ENCODE results near the gene MACROD2.

MACROD2 gene

GRCh38 chr20:16059841-16060240 lies 2064.5 kb downstream of the MACROD2 start:
- Histone ChIP-seq H3K9me3 (ENCODE audit: control insufficient read depth, insufficient read depth, low read length) (no peaks in the 10 kb centered on the region), H3K4me3 (ENCODE audit: low read depth, low read length) (no peak overlapping the region), H3K4me1 (ENCODE audit: control insufficient read depth, insufficient read depth, low read length) (peaks cover 6% of the 10 kb centered on the region), H3K27me3 (ENCODE audit: control insufficient read depth, insufficient read depth, low read length) (no peaks in the 10 kb centered on the region), H3K36me3 (ENCODE audit: control insufficient read depth, insufficient read depth, low read length) (no peaks in the 10 kb centered on the region), H3K9ac (ENCODE audit: low read depth, low read length) (no peak overlapping the region)

GRCh38 chr20:16061351-16061750 lies 2066.0 kb downstream of the MACROD2 start:
- Histone ChIP-seq H3K9ac (ENCODE audit: low read depth, low read length) (no peak overlapping the region), H3K4me1 (ENCODE audit: control insufficient read depth, insufficient read depth, low read length) (peaks cover 17% of the 10 kb centered on the region), H3K4me3 (ENCODE audit: low read depth, low read length) (no peak overlapping the region), H3K27me3 (ENCODE audit: control insufficient read depth, insufficient read depth, low read length) (no peaks in the 10 kb centered on the region), H3K36me3 (ENCODE audit: control insufficient read depth, insufficient read depth, low read length) (no peaks in the 10 kb centered on the region), H3K9me3 (ENCODE audit: control insufficient read depth, insufficient read depth, low read length) (no peaks in the 10 kb centered on the region)

GRCh38 chr20:16062661-16063581 lies 2067.6 kb downstream of the MACROD2 start:
- Histone ChIP-seq H3K9me3 (ENCODE audit: control insufficient read depth, insufficient read depth, low read length) (no peaks in the 10 kb centered on the region), H3K4me1 (ENCODE audit: control insufficient read depth, insufficient read depth, low read length) (peaks cover 17% of the 10 kb centered on the region), H3K9ac (ENCODE audit: low read depth, low read length) (no peak overlapping the region), H3K27me3 (ENCODE audit: control insufficient read depth, insufficient read depth, low read length) (no peaks in the 10 kb centered on the region), H3K36me3 (ENCODE audit: control insufficient read depth, insufficient read depth, low read length) (no peaks in the 10 kb centered on the region), H3K4me3 (ENCODE audit: low read depth, low read length) (no peak overlapping the region)

- Histone ChIP-seq H3K4me1 (ENCODE audit: control insufficient read depth, insufficient read depth, low read length) (peaks cover 17% of the 10 kb centered on the region), H3K27me3 (ENCODE audit: control insufficient read depth, insufficient read depth, low read length) (no peaks in the 10 kb centered on the region), H3K4me3 (ENCODE audit: low read depth, low read length) (no peak overlapping the region)
Observed at GRCh38 chr20:16063881-16064280, 2068.6 kb downstream of the MACROD2 start.

GRCh38 chr20:16064989-16065707 lies 2069.8 kb downstream of the MACROD2 start:
- Histone ChIP-seq H3K36me3 (ENCODE audit: control insufficient read depth, insufficient read depth, low read length) (no peaks in the 10 kb centered on the region), H3K4me1 (ENCODE audit: control insufficient read depth, insufficient read depth, low read length) (peaks cover 17% of the 10 kb centered on the region), H3K4me3 (ENCODE audit: low read depth, low read length) (no peak overlapping the region), H3K27me3 (ENCODE audit: control insufficient read depth, insufficient read depth, low read length) (no peaks in the 10 kb centered on the region), H3K9ac (ENCODE audit: low read depth, low read length) (no peak overlapping the region), H3K9me3 (ENCODE audit: control insufficient read depth, insufficient read depth, low read length) (no peaks in the 10 kb centered on the region)

More at GRCh38 chr20:16063881-16064280, 2068.6 kb downstream of the MACROD2 start:
- H3K9ac ChIP-seq (ENCODE audit: low read depth, low read length) = no peak overlapping the region
- no peaks in the 10 kb centered on the region for H3K36me3 ChIP-seq (ENCODE audit: control insufficient read depth, insufficient read depth, low read length)
- no peaks in the 10 kb centered on the region for H3K9me3 ChIP-seq (ENCODE audit: control insufficient read depth, insufficient read depth, low read length)

- Histone ChIP-seq H3K36me3 (ENCODE audit: control insufficient read depth, insufficient read depth, low read length) (no peaks in the 10 kb centered on the region), H3K4me1 (ENCODE audit: control insufficient read depth, insufficient read depth, low read length) (peaks cover 17% of the 10 kb centered on the region), H3K9me3 (ENCODE audit: control insufficient read depth, insufficient read depth, low read length) (no peaks in the 10 kb centered on the region), H3K27me3 (ENCODE audit: control insufficient read depth, insufficient read depth, low read length) (no peaks in the 10 kb centered on the region), H3K4me3 (ENCODE audit: low read depth, low read length) (no peak overlapping the region), H3K9ac (ENCODE audit: low read depth, low read length) (no peak overlapping the region)
Observed at GRCh38 chr20:16066571-16066970, 2071.3 kb downstream of the MACROD2 start.

- H3K9me3 ChIP-seq (ENCODE audit: control insufficient read depth, insufficient read depth, low read length) = no peaks in the 10 kb centered on the region
- H3K9ac ChIP-seq (ENCODE audit: low read depth, low read length) = no peak overlapping the region
- H3K27me3 ChIP-seq (ENCODE audit: control insufficient read depth, insufficient read depth, low read length) = no peaks in the 10 kb centered on the region
- H3K4me3 ChIP-seq (ENCODE audit: low read depth, low read length) = no peak overlapping the region
- no peaks in the 10 kb centered on the region for H3K36me3 ChIP-seq (ENCODE audit: control insufficient read depth, insufficient read depth, low read length)
- H3K4me1 ChIP-seq (ENCODE audit: control insufficient read depth, insufficient read depth, low read length) = peaks cover 14% of the 10 kb centered on the region
Observed at GRCh38 chr20:16069389-16070010, 2074.2 kb downstream of the MACROD2 start.

- no peak overlapping the region for H3K9ac ChIP-seq (ENCODE audit: low read depth, low read length)
- no peaks in the 10 kb centered on the region for H3K27me3 ChIP-seq (ENCODE audit: control insufficient read depth, insufficient read depth, low read length)
- no peaks in the 10 kb centered on the region for H3K9me3 ChIP-seq (ENCODE audit: control insufficient read depth, insufficient read depth, low read length)
- H3K36me3 ChIP-seq (ENCODE audit: control insufficient read depth, insufficient read depth, low read length) = no peaks in the 10 kb centered on the region
- no peaks in the 10 kb centered on the region for H3K4me1 ChIP-seq (ENCODE audit: control insufficient read depth, insufficient read depth, low read length)
- no peak overlapping the region for H3K4me3 ChIP-seq (ENCODE audit: low read depth, low read length)
Observed at GRCh38 chr20:16072220-16072619, 2076.9 kb downstream of the MACROD2 start.

GRCh38 chr20:16078172-16078898 lies 2083.0 kb downstream of the MACROD2 start:
- H3K9ac ChIP-seq (ENCODE audit: low read depth, low read length) = no peak overlapping the region
- no peak overlapping the region for H3K4me3 ChIP-seq (ENCODE audit: low read depth, low read length)
- no peaks in the 10 kb centered on the region for H3K9me3 ChIP-seq (ENCODE audit: control insufficient read depth, insufficient read depth, low read length)
- no peaks in the 10 kb centered on the region for H3K36me3 ChIP-seq (ENCODE audit: control insufficient read depth, insufficient read depth, low read length)
- H3K4me1 ChIP-seq (ENCODE audit: control insufficient read depth, insufficient read depth, low read length) = no peaks in the 10 kb centered on the region
- H3K27me3 ChIP-seq (ENCODE audit: control insufficient read depth, insufficient read depth, low read length) = no peaks in the 10 kb centered on the region

- Histone ChIP-seq H3K4me3 (ENCODE audit: low read depth, low read length) (no peak overlapping the region), H3K9me3 (ENCODE audit: control insufficient read depth, insufficient read depth, low read length) (no peaks in the 10 kb centered on the region), H3K36me3 (ENCODE audit: control insufficient read depth, insufficient read depth, low read length) (no peaks in the 10 kb centered on the region), H3K4me1 (ENCODE audit: control insufficient read depth, insufficient read depth, low read length) (no peaks in the 10 kb centered on the region), H3K27me3 (ENCODE audit: control insufficient read depth, insufficient read depth, low read length) (no peaks in the 10 kb centered on the region), H3K9ac (ENCODE audit: low read depth, low read length) (no peak overlapping the region)
Observed at GRCh38 chr20:16081421-16081820, 2086.1 kb downstream of the MACROD2 start.

- Histone ChIP-seq H3K36me3 (ENCODE audit: control insufficient read depth, insufficient read depth, low read length) (no peaks in the 10 kb centered on the region), H3K27me3 (ENCODE audit: control insufficient read depth, insufficient read depth, low read length) (no peaks in the 10 kb centered on the region), H3K4me3 (ENCODE audit: low read depth, low read length) (no peak overlapping the region), H3K9me3 (ENCODE audit: control insufficient read depth, insufficient read depth, low read length) (no peaks in the 10 kb centered on the region), H3K4me1 (ENCODE audit: control insufficient read depth, insufficient read depth, low read length) (no peaks in the 10 kb centered on the region), H3K9ac (ENCODE audit: low read depth, low read length) (no peak overlapping the region)
Observed at GRCh38 chr20:16082051-16082550, 2086.8 kb downstream of the MACROD2 start.

Measured in iPS-15b (cell line).